Endothelial cell (in vitro differentiated cells): ENCODE results near the gene SCO2. TPM values are rescaled to one million over a fixed set of nuclear protein-coding genes. Genes with fewer than 3 reads are reported as not detected.

ENCODE experiments used
- DNase-seq: peaks from one replicate; pipeline ENCODE4 v3.0.0; 2021; ENCODE audit warnings: low spot score
- H3K27ac Mint-ChIP-seq: one replicate; pipeline ENCODE4 v1.8.0; 2021; ENCODE audit warnings: mixed read lengths, inconsistent platforms; ENCODE audit not compliant: unreplicated experiment
- H3K27me3 Mint-ChIP-seq: one replicate; pipeline ENCODE4 v1.8.0; 2021; ENCODE audit warnings: mild to moderate bottlenecking, moderate library complexity, mixed read lengths, inconsistent platforms; ENCODE audit not compliant: unreplicated experiment
- H3K36me3 Mint-ChIP-seq: one replicate; pipeline ENCODE4 v1.8.0; 2021; ENCODE audit warnings: mild to moderate bottlenecking, low read depth, mixed read lengths, inconsistent platforms; ENCODE audit not compliant: unreplicated experiment
- H3K4me1 Mint-ChIP-seq: one replicate; pipeline ENCODE4 v1.8.0; 2021; ENCODE audit warnings: mild to moderate bottlenecking, mixed read lengths, inconsistent platforms; ENCODE audit not compliant: unreplicated experiment
- H3K4me3 Mint-ChIP-seq: one replicate; pipeline ENCODE4 v1.8.0; 2021; ENCODE audit warnings: mild to moderate bottlenecking, mixed read lengths, inconsistent platforms; ENCODE audit not compliant: unreplicated experiment
- H3K9me3 Mint-ChIP-seq: one replicate; pipeline ENCODE4 v1.8.0; 2021; ENCODE audit warnings: mixed read lengths, inconsistent platforms; ENCODE audit not compliant: unreplicated experiment
- CTCF ChIP-seq: fragments of 200-600 bp; sonication (generic); IDR thresholded peaks from one replicate; pipeline ENCODE4 v1.5.0; 2021; ENCODE audit warnings: antibody characterized with exemption; ENCODE audit not compliant: unreplicated experiment
- total RNA-seq: library from RNA; stranded (reverse); fragmentation: NEBNext Ultra II Directional; extraction: Animal tissue kit (Norgen Biotek cat#: 25700); gene quantifications from one replicate; pipeline ENCODE4 v1.2.1, GENCODE V29; 2021; ENCODE audit not compliant: unreplicated experiment

The SCO2 gene
- total RNA-seq, 1 donor from 2014 or later: 1.1 TPM

GRCh38 chr22:50479721-50480120 is 45.7 kb downstream of the SCO2 start:
- TF ChIP-seq CTCF: no peak
- H3K27me3 Mint-ChIP-seq: peaks cover 28% of the 10 kb centered on the region
- H3K4me1 Mint-ChIP-seq: no peaks in the 10 kb centered on the region
- no peak overlapping the region for H3K4me3 Mint-ChIP-seq
- DNase-seq: no peak
- H3K27ac Mint-ChIP-seq: no peak overlapping the region
- H3K9me3 Mint-ChIP-seq: no peaks in the 10 kb centered on the region
- H3K36me3 Mint-ChIP-seq: no peaks in the 10 kb centered on the region

GRCh38 chr22:50477923-50478322 is 47.5 kb downstream of the SCO2 start:
- no peaks in the 10 kb centered on the region for H3K36me3 Mint-ChIP-seq

GRCh38 chr22:50476868-50477267 is 48.5 kb downstream of the SCO2 start:
- no peaks in the 10 kb centered on the region for H3K9me3 Mint-ChIP-seq
- H3K4me1 Mint-ChIP-seq: peaks cover 14% of the 10 kb centered on the region
- H3K27me3 Mint-ChIP-seq: peaks cover 43% of the 10 kb centered on the region
- H3K27ac Mint-ChIP-seq: no peak overlapping the region
- no peak overlapping the region for H3K4me3 Mint-ChIP-seq
- no peak for TF ChIP-seq CTCF
- no peaks in the 10 kb centered on the region for H3K36me3 Mint-ChIP-seq
- DNase-seq: no peak

More at GRCh38 chr22:50477923-50478322, 47.5 kb downstream of the SCO2 start:
- Mint-ChIP-seq H3K4me1 (peaks cover 13% of the 10 kb centered on the region), H3K27me3 (peaks cover 39% of the 10 kb centered on the region), H3K9me3 (no peaks in the 10 kb centered on the region), H3K4me3 (no peak overlapping the region), H3K27ac (no peak overlapping the region)
- TF ChIP-seq CTCF: no peak
- DNase-seq: no peak

GRCh38 chr22:50475652-50476002 is 49.8 kb downstream of the SCO2 start:
- H3K27ac Mint-ChIP-seq: no peak overlapping the region
- no peak for DNase-seq
- H3K36me3 Mint-ChIP-seq: no peaks in the 10 kb centered on the region
- peaks cover 18% of the 10 kb centered on the region for H3K4me1 Mint-ChIP-seq
- no peak for TF ChIP-seq CTCF
- H3K4me3 Mint-ChIP-seq: peak overlapping the region; percentile 59
- no peaks in the 10 kb centered on the region for H3K9me3 Mint-ChIP-seq
- peaks cover 41% of the 10 kb centered on the region for H3K27me3 Mint-ChIP-seq

- Mint-ChIP-seq H3K4me3 (peak within 1 kb of the TSS; percentile 94), H3K4me1 (peaks cover 22% of the 10 kb centered on the region), H3K27ac (peak within 1 kb of the TSS; percentile 77), H3K27me3 (peaks cover 34% of the 10 kb centered on the region), H3K9me3 (no peaks in the 10 kb centered on the region), H3K36me3 (no peaks in the 10 kb centered on the region)
- DNase-seq: peak; percentile 94
- TF ChIP-seq CTCF: no peak
Measured at GRCh38 chr22:50474710-50475651, 50.4 kb downstream of the SCO2 start, which contains the start of gene SBF1. SBF1 (minus strand) TSS chr22:50475035; CDS start chr22:50474840, 195 bp downstream.
